IMR-90 (cell line): ENCODE results near the gene AMOTL2. TPM values are rescaled to one million over a fixed set of nuclear protein-coding genes. Genes with fewer than 3 reads are reported as not detected.

ENCODE experiments used
- ATAC-seq: fragments of 200-7000 bp; cut with Tn5 transposase; 2 replicates; pipeline ENCODE4 v1.9.1; 2020; ENCODE audit warnings: low read depth, mild to moderate bottlenecking, moderate library complexity
- BruUV-seq: library from RNA; stranded (reverse); fragments of 400-500 nt; replicated peaks from 2 replicates; lab custom pipeline; 2021; lab: Mats Ljungman, UMichigan
- CTCF ChIA-PET: fragments of 300-600 bp; formaldehyde crosslinking; extraction: SDS; loops from one replicate; lab custom pipeline; 2021; ENCODE audit warnings: antibody characterized with exemption; lab: Yijun Ruan, JAX
- POLR2A ChIA-PET: fragments of 300-600 bp; sonication (Branson Sonifier 250); formaldehyde crosslinking; loops from one replicate; lab custom pipeline; 2022; ENCODE audit warnings: antibody characterized with exemption; ENCODE audit not compliant: unreplicated experiment; lab: Charles Lee
- DNase-seq: peaks from one replicate; pipeline ENCODE4 v3.0.0; 2013
- H2AFZ ChIP-seq: replicated peaks from 2 replicates; pipeline ENCODE3; 2013; ENCODE audit warnings: low read length, mild to moderate bottlenecking; ENCODE audit not compliant: poor library complexity
- H2AK5ac ChIP-seq: 2 replicates; pipeline ENCODE4 v1.6.1; 2013; ENCODE audit warnings: low read depth, low read length, inconsistent platforms
- H2AK9ac ChIP-seq: replicated peaks from 2 replicates; pipeline ENCODE3; 2013; ENCODE audit warnings: mild to moderate bottlenecking, low read depth, low read length, moderate library complexity; ENCODE audit not compliant: poor library complexity
- H2BK120ac ChIP-seq: 2 replicates; pipeline ENCODE4 v1.6.1; 2013; ENCODE audit warnings: low read depth, low read length, inconsistent platforms
- H2BK15ac ChIP-seq: 3 replicates; pipeline ENCODE4 v1.6.1; 2013; ENCODE audit warnings: low read depth, low read length, inconsistent platforms
- H2BK20ac ChIP-seq: 2 replicates; pipeline ENCODE4 v1.6.1; 2013; ENCODE audit warnings: low read depth, mild to moderate bottlenecking, inconsistent platforms, low read length, moderate library complexity
- H2BK5ac ChIP-seq: 2 replicates; pipeline ENCODE4 v1.6.1; 2013; ENCODE audit warnings: mild to moderate bottlenecking, low read depth, low read length, inconsistent platforms; ENCODE audit not compliant: poor library complexity, severe bottlenecking
- H3K14ac ChIP-seq: replicated peaks from 2 replicates; pipeline ENCODE4 v1.6.1; 2013; ENCODE audit warnings: low read depth, low read length, inconsistent platforms
- H3K18ac ChIP-seq: 2 replicates; pipeline ENCODE4 v1.6.1; 2013; ENCODE audit warnings: low read depth, low read length, control low read depth
- H3K23ac ChIP-seq: 2 replicates; pipeline ENCODE4 v1.6.1; 2013; ENCODE audit warnings: low read depth, low read length, inconsistent platforms
- H3K27ac ChIP-seq: 2 replicates; pipeline ENCODE4 v1.5.1; 2013; ENCODE audit warnings: mild to moderate bottlenecking, control low read depth, low read length; ENCODE audit not compliant: insufficient read depth
- H3K27me3 ChIP-seq: 2 replicates; pipeline ENCODE4 v1.6.1; 2013; ENCODE audit warnings: low read length; ENCODE audit not compliant: control insufficient read depth, insufficient read depth
- H3K36me3 ChIP-seq: 2 replicates; pipeline ENCODE4 v1.6.1; 2013; ENCODE audit warnings: low read length, mixed read lengths; ENCODE audit not compliant: control insufficient read depth, insufficient read depth
- H3K4ac ChIP-seq: 2 replicates; pipeline ENCODE4 v1.6.1; 2013; ENCODE audit warnings: low read depth, low read length, inconsistent platforms
- H3K4me1 ChIP-seq: 2 replicates; pipeline ENCODE4 v1.6.1; 2013; ENCODE audit warnings: low read length, mixed read lengths; ENCODE audit not compliant: control insufficient read depth, insufficient read depth
- H3K4me2 ChIP-seq: 2 replicates; pipeline ENCODE4 v1.6.1; 2013; ENCODE audit warnings: low read depth, mild to moderate bottlenecking, control low read depth, low read length, moderate library complexity
- H3K4me3 ChIP-seq: 2 replicates; pipeline ENCODE4 v1.5.1; 2013; ENCODE audit warnings: low read depth, mild to moderate bottlenecking, control low read depth, low read length, moderate library complexity; ENCODE audit not compliant: insufficient read depth
- H3K56ac ChIP-seq: 2 replicates; pipeline ENCODE4 v1.6.1; 2013; ENCODE audit warnings: low read length, inconsistent platforms; ENCODE audit not compliant: insufficient read depth; ENCODE audit errors: extremely low read depth
- H3K79me1 ChIP-seq, 2 experiments: 2 replicates each; pipeline ENCODE4 v1.6.1; 2013; ENCODE audit warnings: low read length in 2 of 2, inconsistent platforms in 1 of 2, low read depth in 1 of 2
- H3K9ac ChIP-seq: 2 replicates; pipeline ENCODE4 v1.6.1; 2013; ENCODE audit warnings: low read depth, low read length, control low read depth
- H3K9me1 ChIP-seq: 2 replicates; pipeline ENCODE4 v1.6.1; 2013; ENCODE audit warnings: low read length, inconsistent platforms; ENCODE audit not compliant: insufficient read depth
- H3K9me3 ChIP-seq: 2 replicates; pipeline ENCODE4 v1.6.1; 2013; ENCODE audit warnings: low read length; ENCODE audit not compliant: control insufficient read depth, insufficient read depth
- H4K20me1 ChIP-seq: 2 replicates; pipeline ENCODE4 v1.6.1; 2013; ENCODE audit warnings: low read length, inconsistent platforms; ENCODE audit not compliant: insufficient read depth
- H4K5ac ChIP-seq: 2 replicates; pipeline ENCODE4 v1.6.1; 2013; ENCODE audit warnings: mild to moderate bottlenecking, low read depth, low read length, control low read depth
- H4K8ac ChIP-seq, 2 experiments: 2 replicates each; pipeline ENCODE4 v1.6.1; 2013; ENCODE audit warnings: low read depth in 2 of 2, low read length in 2 of 2, control low read depth in 1 of 2, inconsistent platforms in 1 of 2
- H4K91ac ChIP-seq: 2 replicates; pipeline ENCODE4 v1.6.1; 2013; ENCODE audit warnings: low read depth, low read length, inconsistent platforms; ENCODE audit not compliant: insufficient read depth
- BHLHE40 ChIP-seq: fragments of 150-350 bp; IDR thresholded peaks from 2 replicates; pipeline ENCODE4 v1.6.1; 2016; ENCODE audit warnings: mild to moderate bottlenecking, low read depth, low read length
- CHD1 ChIP-seq: IDR thresholded peaks from 2 replicates; pipeline ENCODE4 v1.6.1; 2012; ENCODE audit warnings: low read depth, low read length, improper control_type of control experiment
- ELK1 ChIP-seq: fragments of 150-350 bp; IDR thresholded peaks from 2 replicates; pipeline ENCODE4 v1.6.1; 2016; ENCODE audit warnings: low read depth, mild to moderate bottlenecking, low read length, moderate library complexity, borderline replicate concordance
- FOS ChIP-seq: fragments of 150-350 bp; IDR thresholded peaks from 2 replicates; pipeline ENCODE4 v1.6.1; 2016; ENCODE audit warnings: low read depth, low read length
- MAFK ChIP-seq: IDR thresholded peaks from 2 replicates; pipeline ENCODE4 v1.6.1; 2012; ENCODE audit warnings: low read depth, low read length, improper control_type of control experiment
- RAD21 ChIP-seq: IDR thresholded peaks from 2 replicates; pipeline ENCODE4 v1.6.1; 2012; ENCODE audit warnings: low read length, improper control_type of control experiment
- RFX5 ChIP-seq: IDR thresholded peaks from 2 replicates; pipeline ENCODE4 v1.8.0; 2012; ENCODE audit warnings: low read depth, mild to moderate bottlenecking, low read length, moderate library complexity
- USF2 ChIP-seq: fragments of 150-350 bp; IDR thresholded peaks from 2 replicates; pipeline ENCODE4 v1.6.1; 2017; ENCODE audit warnings: mild to moderate bottlenecking, antibody characterized with exemption, low read length, low read depth
- WGBS, 2 experiments: methylation state at CpG; one replicate each; pipeline versions ENCODE4 v1.1.5 to v1.1.7; 2013; ENCODE audit warnings: missing lambda C conversion rate in 2 of 2; ENCODE audit not compliant: insufficient read length in 1 of 2; ENCODE audit errors: extremely low coverage in 2 of 2; 5-methylcytosine and 5-hydroxymethylcytosine counted together
- dilution Hi-C: fragments of 300-500 bp; cut with HindIII; formaldehyde crosslinking; loops from one replicate; pipeline ENCODE4 v1.14.3; 2018; ENCODE audit warnings: low sequenced_read_pairs; ENCODE audit not compliant: unreplicated experiment
- in situ Hi-C: fragments of 300-500 bp; cut with MboI; formaldehyde crosslinking; loops from 3 replicates; pipeline ENCODE4 v1.14.3; 2019; ENCODE audit warnings: low sequenced_read_pairs, inconsistent platforms, mixed read lengths
- intact Hi-C: fragments of 100-400 bp; cut with micrococcal nuclease; formaldehyde crosslinking; loops from 2 replicates; pipeline ENCODE4 v1.10.0; 2022
- polyA plus RNA-seq, 3 experiments: library from polyadenylated mRNA; depleted of rRNA; stranded (reverse); fragments of >200 nt; gene quantifications; 2 replicates each; pipeline ENCODE4 v1.2.3, GENCODE V29; 2012; ENCODE audit warnings: low replicate concordance in 1 of 3
- total RNA-seq: library from RNA; depleted of rRNA; stranded (reverse); fragments of >200 nt; gene quantifications from 2 replicates; pipeline ENCODE4 v1.2.3, GENCODE V29; 2012

Gene AMOTL2
- total and polyA plus RNA-seq, 2 of the 4 experiments (the other 2 are of a cell fraction) = 162 to 176 TPM

- no peak for TF ChIP-seq FOS
- no peak for TF ChIP-seq RAD21
- TF ChIP-seq BHLHE40 = no peak
These were observed 43.1 kb downstream of the AMOTL2 start (continued) for GRCh38 chr3:134330883-134331810.

- Histone ChIP-seq H4K91ac (peak overlapping the region; percentile 99), H3K23ac (0 out of 2 replicates have a peak overlapping the region, but pooled peaks have one; percentile 73), H3K27me3 (no peaks in the 10 kb centered on the region), H3K18ac (peak overlapping the region; percentile 98), H3K4ac (peak overlapping the region; percentile 94), H2BK5ac (peak overlapping the region; percentile 100), H3K79me1 (peaks cover 0 to 44% of the 10 kb centered on the region in 2 experiments; a peak in 2 of 4 replicates), H2AFZ (no peak overlapping the region), H3K14ac (peak overlapping the region; percentile 75), H3K4me2 (no peak overlapping the region), H2BK15ac (peak overlapping the region; percentile 98), H2BK20ac (peak overlapping the region; percentile 90), H3K36me3 (no peaks in the 10 kb centered on the region), H4K20me1 (peaks cover 4% of the 10 kb centered on the region; the same call in 1 of the 2 replicates), H3K9me1 (peaks cover 36% of the 10 kb centered on the region), H2AK9ac (peak overlapping the region; percentile 60), H3K9me3 (no peaks in the 10 kb centered on the region), H2AK5ac (peak overlapping the region; percentile 99), H3K4me3 (no peak overlapping the region), H4K8ac (peak overlapping the region; percentile 38 to 93), H3K4me1 (peaks cover 57% of the 10 kb centered on the region), H3K56ac (peak overlapping the region; percentile 74; the same call in 1 of the 2 replicates), H3K27ac (peak overlapping the region; percentile 100), H4K5ac (peak overlapping the region; percentile 73), H2BK120ac (peak overlapping the region; percentile 98), H3K9ac (no peak overlapping the region)
- BruUV-seq = no TSS peak
- ChIA-PET POLR2A (interaction anchor here (1.2 to 1.4 kb wide), 2 partner anchors 15 to 35 kb away, joined by 3 to 4 read pairs; no protein-coding TSS in a partner anchor), CTCF (interaction anchor here (1.0 to 1.2 kb wide), 2 partner anchors 17 to 43 kb away, joined by 3 read pairs; no protein-coding TSS in a partner anchor)
- no CpG with 5 or more reads among the region's 1 CpG for WGBS, 2 experiments
- dilution Hi-C loops (no loop called here), intact Hi-C loops (no loop called here), in situ Hi-C loops (no loop called here)
- ATAC-seq (no peak), DNase-seq (no peak)
- no peak for TF ChIP-seq ELK1
- no peak for TF ChIP-seq FOS
- TF ChIP-seq MAFK = no peak
- no peak for TF ChIP-seq RFX5
- no peak for TF ChIP-seq USF2
- no peak for TF ChIP-seq CHD1
These were observed 45.4 kb downstream of the AMOTL2 start for GRCh38 chr3:134328846-134329245.
